Gastroesophageal sphincter (tissue), 4 donors: ENCODE measurements around the gene RASL10A. TPM values are rescaled to one million over a fixed set of nuclear protein-coding genes. Genes with fewer than 3 reads are reported as not detected.

Experiments used
- ATAC-seq: fragments of 150-250 bp; one replicate; pipeline ENCODE4 v1.9.1; 2016; ENCODE audit warnings: mild to moderate bottlenecking, moderate library complexity
- H3K27ac ChIP-seq, 4 donors: fragments of 200-600 bp; sonication (generic) in 3 of 4; 1 replicate in 3 of 4; 2 replicates in 1 of 4; pipeline ENCODE4 v1.5.1; 2016 to 2019
- H3K27me3 ChIP-seq: fragments of 200-600 bp; sonication (generic); one replicate; pipeline ENCODE4 v1.5.1; 2019
- H3K36me3 ChIP-seq, 2 donors: fragments of 200-600 bp; sonication (generic); one replicate each; pipeline ENCODE4 v1.5.1; 2019; ENCODE audit warnings: control low read depth in 1 of 2
- H3K4me1 ChIP-seq, 3 donors: fragments of 200-600 bp; sonication (generic); 1 replicate in 2 of 3; 2 replicates in 1 of 3; pipeline ENCODE4 v1.5.1; 2016 to 2019; ENCODE audit warnings: control low read depth in 2 of 3
- H3K4me3 ChIP-seq, 2 donors: fragments of 200-600 bp; sonication (generic); one replicate each; pipeline ENCODE4 v1.5.1; 2019; ENCODE audit warnings: mild to moderate bottlenecking in 1 of 2, moderate library complexity in 1 of 2
- H3K9me3 ChIP-seq, 3 donors: fragments of 200-600 bp; sonication (generic); one replicate each; pipeline ENCODE4 v1.5.1; 2017 to 2019; ENCODE audit warnings: control low read depth in 2 of 3
- CTCF ChIP-seq, 4 experiments: fragments of 200-600 bp in 2 of 4; fragments of 450-650 bp in 2 of 4; sonication (generic) in 1 of 4; IDR thresholded peaks; one replicate each; pipeline ENCODE4 v1.5.1; 2017 to 2019; ENCODE audit warnings: antibody characterized with exemption in 4 of 4, mild to moderate bottlenecking in 2 of 4, moderate library complexity in 2 of 4
- EP300 ChIP-seq: sonication (generic); formaldehyde crosslinking; IDR thresholded peaks from one replicate; pipeline ENCODE4 v1.6.1; 2017; ENCODE audit warnings: antibody characterized with exemption, mild to moderate bottlenecking
- POLR2A ChIP-seq, 2 donors: fragments of 450-650 bp; IDR thresholded peaks; one replicate each; pipeline ENCODE4 v1.6.1; 2017; ENCODE audit warnings: antibody characterized with exemption in 2 of 2, mild to moderate bottlenecking in 2 of 2, moderate library complexity in 1 of 2
- POLR2AphosphoS5 ChIP-seq: sonication (generic); formaldehyde crosslinking; IDR thresholded peaks from one replicate; pipeline ENCODE4 v1.6.1; 2017; ENCODE audit warnings: antibody characterized with exemption
- WGBS, 2 donors: methylation state at CpG; one replicate each; pipeline ENCODE4 v1.1.5; 2018; ENCODE audit warnings: low coverage in 1 of 2; 5-methylcytosine and 5-hydroxymethylcytosine counted together
- total RNA-seq, 4 donors: library from RNA; depleted of rRNA; stranded (reverse); fragments of >200 nt; gene quantifications; one replicate each; pipeline ENCODE4 v1.1.0, GENCODE V29; 2016

Gene RASL10A
- total RNA-seq, 4 donors from 2014 or later, result 0.40 to 0.73 (median 0.72) TPM; not detected in 1

- no peaks in the 10 kb centered on the region for H3K4me1 ChIP-seq
- no peak overlapping the region for H3K4me3 ChIP-seq
- no peak overlapping the region for H3K27ac ChIP-seq
- no peaks in the 10 kb centered on the region for H3K9me3 ChIP-seq
- 80 to 91% methylated on average over 3 to 7 of the region's 11 CpGs for WGBS, 2 donors
- H3K27me3 ChIP-seq, result no peaks in the 10 kb centered on the region
- no peak for ATAC-seq
- H3K36me3 ChIP-seq, result peaks cover 0 to 100% of the 10 kb centered on the region in 2 donors
- TF ChIP-seq CTCF (IDR thresholded peaks at IDR 0.05) (no peak), EP300 (no peak), POLR2A (IDR thresholded peaks at IDR 0.05) (no peak), POLR2AphosphoS5 (no peak)
These were observed 37.8 kb upstream of the RASL10A start for GRCh38 chr22:29353286-29353685.

- peaks cover 0 to 100% of the 10 kb centered on the region in 2 donors for H3K36me3 ChIP-seq
- no peaks in the 10 kb centered on the region for H3K27me3 ChIP-seq
- TF ChIP-seq POLR2AphosphoS5 (no peak), EP300 (no peak), POLR2A (IDR thresholded peaks at IDR 0.05) (no peak), CTCF (IDR thresholded peaks at IDR 0.05) (no peak)
- H3K4me1 ChIP-seq, result no peaks in the 10 kb centered on the region
- H3K4me3 ChIP-seq, result no peak overlapping the region
- no peak for ATAC-seq
- WGBS, 2 donors, result 83 to 90% methylated on average over 6 to 7 of the region's 9 CpGs
- H3K27ac ChIP-seq, result no peak overlapping the region
- H3K9me3 ChIP-seq, result no peaks in the 10 kb centered on the region
These were observed 37.3 kb upstream of the RASL10A start for GRCh38 chr22:29352778-29353177.

DNA sequence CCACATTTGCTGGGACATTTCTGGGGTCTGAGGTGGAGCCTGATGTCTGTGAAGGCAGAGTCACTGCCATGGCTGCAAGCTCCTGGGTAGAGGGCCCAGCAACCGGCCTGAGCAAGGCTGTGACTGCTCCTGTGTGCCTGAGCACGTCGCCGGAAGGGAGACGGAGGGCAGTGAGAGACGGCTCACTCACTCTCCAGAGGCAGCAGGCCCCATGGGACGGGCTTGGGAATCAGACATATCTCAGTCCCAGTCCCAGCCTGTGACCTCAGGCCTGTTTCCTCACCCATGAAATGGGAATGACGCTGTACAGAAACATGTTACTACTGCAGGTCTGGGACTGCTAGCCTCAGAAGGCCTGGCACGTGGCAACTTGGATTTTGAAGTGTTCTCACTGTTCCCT is 36.4 kb upstream of the RASL10A start:
- 80 to 83% methylated on average over 2 to 8 of the region's 9 CpGs for WGBS, 2 donors
- no peaks in the 10 kb centered on the region for H3K9me3 ChIP-seq
- H3K27ac ChIP-seq, result no peak overlapping the region
- H3K4me3 ChIP-seq, result no peak overlapping the region
- no peak for TF ChIP-seq EP300
- no peak for TF ChIP-seq CTCF (IDR thresholded peaks at IDR 0.05)
- TF ChIP-seq POLR2A (IDR thresholded peaks at IDR 0.05), result no peak
- no peak for TF ChIP-seq POLR2AphosphoS5
- H3K27me3 ChIP-seq, result no peaks in the 10 kb centered on the region
- peaks cover 0 to 5% (median 0%) of the 10 kb centered on the region in 3 donors for H3K4me1 ChIP-seq
- ATAC-seq, result no peak
- peaks cover 0 to 100% of the 10 kb centered on the region in 2 donors for H3K36me3 ChIP-seq

DNA sequence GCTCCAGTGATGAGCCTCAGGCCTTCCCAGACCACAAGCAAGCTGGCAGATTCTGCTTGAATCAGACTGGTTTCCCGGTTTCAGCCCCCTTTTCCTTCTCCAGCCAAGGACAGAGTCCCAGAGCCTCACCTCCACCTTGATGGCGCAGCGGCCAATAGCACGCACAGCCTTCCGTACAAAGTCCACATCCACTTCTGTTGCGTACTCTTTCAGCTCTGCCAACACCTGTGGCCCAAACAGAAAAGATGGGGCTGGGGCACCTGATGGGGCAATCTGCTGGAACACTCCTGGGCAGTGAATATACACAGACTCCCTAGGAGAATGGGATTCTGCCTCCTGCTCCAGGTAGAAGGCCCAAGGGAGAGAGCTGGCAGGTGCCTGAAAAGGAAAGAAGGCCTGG is 35.5 kb upstream of the RASL10A start:
- no peak overlapping the region for H3K4me3 ChIP-seq
- ATAC-seq, result no peak
- TF ChIP-seq POLR2A (IDR thresholded peaks at IDR 0.05) (no peak), CTCF (IDR thresholded peaks at IDR 0.05) (no peak), POLR2AphosphoS5 (no peak), EP300 (no peak)
- WGBS, 2 donors, result 100% methylated on average over 6 of the region's 6 CpGs; no CpG with 5 or more reads in 1 of the 2 donors
- peaks cover 0 to 100% of the 10 kb centered on the region in 2 donors for H3K36me3 ChIP-seq
- H3K27me3 ChIP-seq, result no peaks in the 10 kb centered on the region
- H3K4me1 ChIP-seq, result peaks cover 0 to 13% (median 0%) of the 10 kb centered on the region in 3 donors
- no peaks in the 10 kb centered on the region for H3K9me3 ChIP-seq
- no peak overlapping the region for H3K27ac ChIP-seq

DNA sequence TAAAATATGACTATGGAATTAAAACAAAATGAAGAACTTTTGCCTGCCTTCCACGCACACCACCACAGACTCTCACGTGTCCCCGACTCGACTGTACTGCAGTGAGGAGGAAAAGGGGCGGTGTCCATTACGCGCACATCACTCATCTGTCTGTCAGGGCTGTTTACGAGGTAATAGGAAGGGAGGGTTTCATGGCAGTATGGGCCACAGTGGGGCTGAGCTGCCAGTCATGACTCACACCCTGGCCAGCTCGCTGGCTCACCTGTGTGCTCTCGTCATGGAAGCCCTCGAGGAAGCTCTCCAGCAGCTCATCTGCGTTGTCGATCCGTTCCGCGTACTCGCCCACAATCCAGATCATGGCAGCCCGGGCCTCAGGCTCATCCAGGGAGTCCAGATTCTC is 33.5 kb upstream of the RASL10A start:
- no peak for ATAC-seq
- no peak overlapping the region for H3K27ac ChIP-seq
- H3K4me1 ChIP-seq, result peaks cover 0 to 33% (median 0%) of the 10 kb centered on the region in 3 donors
- H3K36me3 ChIP-seq, result peaks cover 0 to 88% of the 10 kb centered on the region in 2 donors
- H3K4me3 ChIP-seq, result no peak overlapping the region
- H3K9me3 ChIP-seq, result no peaks in the 10 kb centered on the region
- TF ChIP-seq CTCF (IDR thresholded peaks at IDR 0.05) (no peak), EP300 (no peak), POLR2A (IDR thresholded peaks at IDR 0.05) (no peak), POLR2AphosphoS5 (no peak)
- H3K27me3 ChIP-seq, result no peaks in the 10 kb centered on the region
- 83 to 96% methylated on average over 7 to 14 of the region's 18 CpGs for WGBS, 2 donors
